Hepatocyte (in vitro differentiated cells): ENCODE measurements around the gene GRIA1. TPM values are rescaled to one million over a fixed set of nuclear protein-coding genes. Genes with fewer than 3 reads are reported as not detected.

Experiments
- DNase-seq: peaks from one replicate; pipeline ENCODE4 v3.0.0-alpha.2; 2016; ENCODE audit warnings: low spot score
- H2AFZ ChIP-seq: fragments of 200-600 bp; sonication (generic); 2 replicates; pipeline ENCODE4 v1.6.0; 2016; ENCODE audit warnings: antibody characterized with exemption, mild to moderate bottlenecking
- H3K27ac ChIP-seq: fragments of 200-600 bp; sonication (generic); 2 replicates; pipeline ENCODE4 v1.5.1; 2016; ENCODE audit warnings: mild to moderate bottlenecking
- H3K27me3 ChIP-seq: fragments of 200-600 bp; sonication (generic); 2 replicates; pipeline ENCODE4 v1.6.1; 2016
- H3K36me3 ChIP-seq: fragments of 200-600 bp; sonication (generic); replicated peaks from 2 replicates; pipeline ENCODE4 v1.5.1; 2016; ENCODE audit warnings: low read depth; ENCODE audit not compliant: insufficient read depth
- H3K4me1 ChIP-seq: fragments of 200-600 bp; sonication (generic); 2 replicates; pipeline ENCODE4 v1.5.1; 2016; ENCODE audit warnings: mild to moderate bottlenecking, moderate library complexity; ENCODE audit not compliant: insufficient read depth
- H3K4me2 ChIP-seq: fragments of 200-600 bp; sonication (generic); 2 replicates; pipeline ENCODE4 v1.6.0; 2016
- H3K4me3 ChIP-seq: fragments of 200-600 bp; sonication (generic); 2 replicates; pipeline ENCODE4 v1.5.1; 2016; ENCODE audit warnings: mild to moderate bottlenecking
- H3K79me2 ChIP-seq: fragments of 200-600 bp; sonication (generic); 2 replicates; pipeline ENCODE4 v1.6.0; 2017; ENCODE audit warnings: mild to moderate bottlenecking
- H3K9me2 ChIP-seq: fragments of 200-600 bp; sonication (generic); replicated peaks from 2 replicates; pipeline ENCODE4 v1.6.0; 2017; ENCODE audit warnings: mild to moderate bottlenecking; ENCODE audit not compliant: insufficient read depth
- H3K9me3 ChIP-seq: fragments of 200-600 bp; sonication (generic); 2 replicates; pipeline ENCODE4 v1.5.1; 2016; ENCODE audit warnings: low read depth, mild to moderate bottlenecking
- H4K20me1 ChIP-seq: fragments of 200-600 bp; sonication (generic); 2 replicates; pipeline ENCODE4 v1.6.0; 2016; ENCODE audit warnings: mild to moderate bottlenecking; ENCODE audit not compliant: insufficient read depth, poor library complexity, severe bottlenecking
- CTCF ChIP-seq: fragments of 200-600 bp; sonication (generic); IDR thresholded peaks from 2 replicates; pipeline ENCODE4 v1.5.1; 2016; ENCODE audit warnings: antibody characterized with exemption, mild to moderate bottlenecking; ENCODE audit not compliant: poor library complexity
- EZH2 ChIP-seq: fragments of 200-600 bp; sonication (generic); IDR thresholded peaks from 2 replicates; pipeline ENCODE4 v1.6.1; 2016; ENCODE audit warnings: antibody characterized with exemption, mild to moderate bottlenecking, borderline replicate concordance
- EZH2phosphoT487 ChIP-seq: fragments of 200-600 bp; sonication (generic); IDR thresholded peaks from one replicate; pipeline ENCODE4 v1.6.1; 2018; ENCODE audit warnings: antibody characterized with exemption, mild to moderate bottlenecking, low read depth, moderate library complexity; ENCODE audit not compliant: unreplicated experiment, severe bottlenecking
- WGBS: methylation state at CpG from one replicate; pipeline ENCODE4 v1.1.6; 2016; ENCODE audit warnings: low lambda C conversion rate; ENCODE audit errors: missing lambda C conversion rate; 5-methylcytosine and 5-hydroxymethylcytosine counted together
- polyA plus RNA-seq: library from polyadenylated mRNA; unstranded; fragments of >200 nt; fragmentation: Nextera tagmentation; extraction: Ambion mirVana; gene quantifications from 2 replicates; pipeline ENCODE4 v1.2.1, GENCODE V29; 2016
- total RNA-seq: library from RNA; depleted of rRNA; stranded (reverse); fragments of >200 nt; gene quantifications from 2 replicates; pipeline ENCODE4 v1.2.3, GENCODE V29; 2014

GRIA1 gene
- total and polyA plus RNA-seq, 2 experiments from 2014 or later, result 0.29 to 0.50 TPM

GRCh38 chr5:153636670-153637451 is 146.4 kb downstream of the GRIA1 start:
- WGBS, result 100% methylated on average over 1 of the region's 1 CpG
- H3K9me2 ChIP-seq, result no peaks in the 10 kb centered on the region
- H3K4me2 ChIP-seq, result no peak overlapping the region
- DNase-seq, result no peak
- no peaks in the 10 kb centered on the region for H3K27me3 ChIP-seq
- no peaks in the 10 kb centered on the region for H4K20me1 ChIP-seq
- no peak overlapping the region for H3K4me3 ChIP-seq
- TF ChIP-seq EZH2phosphoT487 (no peak), EZH2 (no peak), CTCF (no peak)
- no peaks in the 10 kb centered on the region for H3K79me2 ChIP-seq
- H3K4me1 ChIP-seq, result no peaks in the 10 kb centered on the region
- H3K27ac ChIP-seq, result no peak overlapping the region
- no peak overlapping the region for H2AFZ ChIP-seq
- no peaks in the 10 kb centered on the region for H3K9me3 ChIP-seq
- no peaks in the 10 kb centered on the region for H3K36me3 ChIP-seq

GRCh38 chr5:153640293-153640692 is 149.8 kb downstream of the GRIA1 start:
- Histone ChIP-seq H3K9me2 (no peaks in the 10 kb centered on the region), H3K36me3 (no peaks in the 10 kb centered on the region), H3K4me3 (no peak overlapping the region), H4K20me1 (no peaks in the 10 kb centered on the region), H3K79me2 (no peaks in the 10 kb centered on the region), H3K4me1 (no peaks in the 10 kb centered on the region), H3K9me3 (no peaks in the 10 kb centered on the region), H3K27me3 (no peaks in the 10 kb centered on the region), H3K4me2 (no peak overlapping the region), H2AFZ (no peak overlapping the region), H3K27ac (no peak overlapping the region)
- TF ChIP-seq EZH2 (no peak), CTCF (no peak), EZH2phosphoT487 (no peak)
- WGBS, result 81% methylated on average over 2 of the region's 2 CpGs
- DNase-seq, result no peak

- Histone ChIP-seq H3K9me3 (no peaks in the 10 kb centered on the region), H3K27me3 (no peaks in the 10 kb centered on the region), H4K20me1 (no peaks in the 10 kb centered on the region), H3K4me3 (no peak overlapping the region), H3K36me3 (no peaks in the 10 kb centered on the region), H3K4me2 (no peak overlapping the region), H3K27ac (no peak overlapping the region), H3K9me2 (no peaks in the 10 kb centered on the region), H2AFZ (no peak overlapping the region), H3K79me2 (no peaks in the 10 kb centered on the region), H3K4me1 (no peaks in the 10 kb centered on the region)
- no peak for TF ChIP-seq EZH2phosphoT487
- no peak for TF ChIP-seq EZH2
- TF ChIP-seq CTCF, result no peak
- DNase-seq, result no peak
- 67% methylated on average over 4 of the region's 4 CpGs for WGBS
Measured at GRCh38 chr5:153641183-153641688, 150.8 kb downstream of the GRIA1 start.
